Neural cell (in vitro differentiated cells): ENCODE data around the gene COL18A1. TPM values are rescaled to one million over a fixed set of nuclear protein-coding genes. Genes with fewer than 3 reads are reported as not detected.

ENCODE experiments used
- H2AFZ ChIP-seq: fragments of 200-600, 300-800 bp; sonication (generic), shearing (Covaris generic); 2 replicates; pipeline ENCODE4 v1.6.0; 2014; ENCODE audit warnings: low read depth, mild to moderate bottlenecking, antibody characterized with exemption, low read length, moderate library complexity
- H3F3A ChIP-seq: fragments of 200-600 bp; shearing (Covaris generic); 2 replicates; pipeline ENCODE4 v1.6.1; 2016; ENCODE audit warnings: mild to moderate bottlenecking, moderate library complexity, mixed read lengths, antibody characterized with exemption, low read length; ENCODE audit not compliant: insufficient read depth, poor library complexity, severe bottlenecking
- H3K27ac ChIP-seq: fragments of 200-600, 300-800 bp; sonication (generic), shearing (Covaris generic); 2 replicates; pipeline ENCODE4 v1.5.1; 2014; ENCODE audit warnings: mild to moderate bottlenecking, low read length, moderate library complexity
- H3K27me3 ChIP-seq: fragments of 300-800, 200-600 bp; sonication (generic), shearing (Covaris generic); 2 replicates; pipeline ENCODE4 v1.6.0; 2014; ENCODE audit warnings: mild to moderate bottlenecking, low read depth, low read length, moderate library complexity; ENCODE audit not compliant: insufficient read depth
- H3K36me3 ChIP-seq: fragments of 300-800, 200-600 bp; sonication (generic), shearing (Covaris generic); 2 replicates; pipeline ENCODE4 v1.5.1; 2014; ENCODE audit warnings: mild to moderate bottlenecking, antibody characterized with exemption, low read length, moderate library complexity; ENCODE audit not compliant: insufficient read depth
- H3K4me2 ChIP-seq: fragments of 300-800, 200-600 bp; sonication (generic), shearing (Covaris generic); 2 replicates; pipeline ENCODE4 v1.6.0; 2014; ENCODE audit warnings: mild to moderate bottlenecking, low read length
- H3K4me3 ChIP-seq: fragments of 300-800, 200-600 bp; sonication (generic), shearing (Covaris generic); 2 replicates; pipeline ENCODE4 v1.5.1; 2014; ENCODE audit warnings: mild to moderate bottlenecking, low read length, moderate library complexity
- H3K79me2 ChIP-seq: fragments of 200-600 bp; shearing (Covaris generic); replicated peaks from 2 replicates; pipeline ENCODE4 v1.6.0; 2014; ENCODE audit warnings: mild to moderate bottlenecking, low read length, moderate library complexity; ENCODE audit not compliant: insufficient read depth
- H3K9ac ChIP-seq: fragments of 300-800, 200-600 bp; sonication (generic), shearing (Covaris generic); 2 replicates; pipeline ENCODE4 v1.6.1; 2016; ENCODE audit warnings: mild to moderate bottlenecking, low read length, mixed read lengths
- H3K9me2 ChIP-seq: fragments of 200-600 bp; shearing (Covaris generic); 2 replicates; pipeline ENCODE4 v1.6.1; 2016; ENCODE audit warnings: mild to moderate bottlenecking, low read length, mixed read lengths; ENCODE audit not compliant: insufficient read depth
- H3K9me3 ChIP-seq: fragments of 200-600, 300-800 bp; sonication (generic), shearing (Covaris generic); 2 replicates; pipeline ENCODE4 v1.6.1; 2016; ENCODE audit warnings: mild to moderate bottlenecking, mixed run types, low read length, moderate library complexity, mixed read lengths
- H4K20me1 ChIP-seq: fragments of 200-600 bp; shearing (Covaris generic); 2 replicates; pipeline ENCODE4 v1.6.1; 2016; ENCODE audit warnings: mild to moderate bottlenecking, mixed run types; ENCODE audit not compliant: insufficient read depth
- CTCF ChIP-seq: fragments of 450-650 bp; IDR thresholded peaks from 2 replicates; pipeline ENCODE4 v1.5.1; 2014; ENCODE audit warnings: antibody characterized with exemption, mild to moderate bottlenecking, moderate library complexity; ENCODE audit not compliant: poor library complexity, severe bottlenecking
- MXI1 ChIP-seq: fragments of 450-650 bp; conservative IDR thresholded peaks from 2 replicates; pipeline ENCODE4 v1.6.1; 2014; ENCODE audit warnings: antibody characterized with exemption, mild to moderate bottlenecking; ENCODE audit not compliant: poor library complexity, severe bottlenecking
- POLR2AphosphoS5 ChIP-seq: IDR thresholded peaks from 2 replicates; pipeline ENCODE4 v1.6.1; 2012
- RAD21 ChIP-seq: fragments of 450-650 bp; conservative IDR thresholded peaks from 2 replicates; pipeline ENCODE4 v1.6.1; 2014; ENCODE audit warnings: antibody characterized with exemption, mild to moderate bottlenecking, moderate library complexity
- SMC3 ChIP-seq: fragments of 450-650 bp; conservative IDR thresholded peaks from 2 replicates; pipeline ENCODE4 v1.6.1; 2014; ENCODE audit warnings: antibody characterized with exemption, mild to moderate bottlenecking, moderate library complexity; ENCODE audit not compliant: poor library complexity
- TAF1 ChIP-seq: IDR thresholded peaks from 2 replicates; pipeline ENCODE4 v1.6.1; 2012; ENCODE audit warnings: low read depth
- polyA plus RNA-seq: library from polyadenylated mRNA; depleted of rRNA; stranded (reverse); fragments of >200 nt; gene quantifications from 2 replicates; pipeline ENCODE4 v1.2.3, GENCODE V29; 2014
- TF ChIP-seq, protein P1 (sequence below): IDR thresholded peaks from 2 replicates; pipeline ENCODE4 v1.6.1; 2012; ENCODE audit warnings: borderline replicate concordance

The COL18A1 gene
- polyA plus RNA-seq, 1 donor from 2014 or later, result 2.5 TPM

- Histone ChIP-seq H3K9ac (no peak overlapping the region), H2AFZ (no peak overlapping the region), H3K9me2 (no peaks in the 10 kb centered on the region), H3K79me2 (no peaks in the 10 kb centered on the region), H3K27ac (no peak overlapping the region), H3K27me3 (no peaks in the 10 kb centered on the region), H4K20me1 (no peaks in the 10 kb centered on the region), H3K4me2 (no peak overlapping the region), H3K36me3 (no peaks in the 10 kb centered on the region), H3F3A (no peaks in the 10 kb centered on the region), H3K4me3 (no peak overlapping the region), H3K9me3 (no peaks in the 10 kb centered on the region)
- TF ChIP-seq SMC3 (no peak), MXI1 (no peak)
Observed at GRCh38 chr21:45454060-45454925, 49.3 kb downstream of the COL18A1 start.

- Histone ChIP-seq H2AFZ (no peak overlapping the region), H3K9me2 (no peaks in the 10 kb centered on the region), H3K36me3 (no peaks in the 10 kb centered on the region), H3K4me2 (no peak overlapping the region), H3F3A (no peaks in the 10 kb centered on the region), H3K9me3 (no peaks in the 10 kb centered on the region), H3K9ac (no peak overlapping the region), H4K20me1 (no peaks in the 10 kb centered on the region), H3K27me3 (no peaks in the 10 kb centered on the region), H3K27ac (no peak overlapping the region), H3K79me2 (no peaks in the 10 kb centered on the region), H3K4me3 (no peak overlapping the region)
- TF ChIP-seq, protein P1, sequence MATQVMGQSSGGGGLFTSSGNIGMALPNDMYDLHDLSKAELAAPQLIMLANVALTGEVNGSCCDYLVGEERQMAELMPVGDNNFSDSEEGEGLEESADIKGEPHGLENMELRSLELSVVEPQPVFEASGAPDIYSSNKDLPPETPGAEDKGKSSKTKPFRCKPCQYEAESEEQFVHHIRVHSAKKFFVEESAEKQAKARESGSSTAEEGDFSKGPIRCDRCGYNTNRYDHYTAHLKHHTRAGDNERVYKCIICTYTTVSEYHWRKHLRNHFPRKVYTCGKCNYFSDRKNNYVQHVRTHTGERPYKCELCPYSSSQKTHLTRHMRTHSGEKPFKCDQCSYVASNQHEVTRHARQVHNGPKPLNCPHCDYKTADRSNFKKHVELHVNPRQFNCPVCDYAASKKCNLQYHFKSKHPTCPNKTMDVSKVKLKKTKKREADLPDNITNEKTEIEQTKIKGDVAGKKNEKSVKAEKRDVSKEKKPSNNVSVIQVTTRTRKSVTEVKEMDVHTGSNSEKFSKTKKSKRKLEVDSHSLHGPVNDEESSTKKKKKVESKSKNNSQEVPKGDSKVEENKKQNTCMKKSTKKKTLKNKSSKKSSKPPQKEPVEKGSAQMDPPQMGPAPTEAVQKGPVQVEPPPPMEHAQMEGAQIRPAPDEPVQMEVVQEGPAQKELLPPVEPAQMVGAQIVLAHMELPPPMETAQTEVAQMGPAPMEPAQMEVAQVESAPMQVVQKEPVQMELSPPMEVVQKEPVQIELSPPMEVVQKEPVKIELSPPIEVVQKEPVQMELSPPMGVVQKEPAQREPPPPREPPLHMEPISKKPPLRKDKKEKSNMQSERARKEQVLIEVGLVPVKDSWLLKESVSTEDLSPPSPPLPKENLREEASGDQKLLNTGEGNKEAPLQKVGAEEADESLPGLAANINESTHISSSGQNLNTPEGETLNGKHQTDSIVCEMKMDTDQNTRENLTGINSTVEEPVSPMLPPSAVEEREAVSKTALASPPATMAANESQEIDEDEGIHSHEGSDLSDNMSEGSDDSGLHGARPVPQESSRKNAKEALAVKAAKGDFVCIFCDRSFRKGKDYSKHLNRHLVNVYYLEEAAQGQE, result no peak
- no peak for TF ChIP-seq POLR2AphosphoS5
- no peak for TF ChIP-seq TAF1
- TF ChIP-seq SMC3, result no peak
- no peak for TF ChIP-seq MXI1
- no peak for TF ChIP-seq RAD21
Observed at GRCh38 chr21:45454926-45455673, 50.1 kb downstream of the COL18A1 start.

DNA sequence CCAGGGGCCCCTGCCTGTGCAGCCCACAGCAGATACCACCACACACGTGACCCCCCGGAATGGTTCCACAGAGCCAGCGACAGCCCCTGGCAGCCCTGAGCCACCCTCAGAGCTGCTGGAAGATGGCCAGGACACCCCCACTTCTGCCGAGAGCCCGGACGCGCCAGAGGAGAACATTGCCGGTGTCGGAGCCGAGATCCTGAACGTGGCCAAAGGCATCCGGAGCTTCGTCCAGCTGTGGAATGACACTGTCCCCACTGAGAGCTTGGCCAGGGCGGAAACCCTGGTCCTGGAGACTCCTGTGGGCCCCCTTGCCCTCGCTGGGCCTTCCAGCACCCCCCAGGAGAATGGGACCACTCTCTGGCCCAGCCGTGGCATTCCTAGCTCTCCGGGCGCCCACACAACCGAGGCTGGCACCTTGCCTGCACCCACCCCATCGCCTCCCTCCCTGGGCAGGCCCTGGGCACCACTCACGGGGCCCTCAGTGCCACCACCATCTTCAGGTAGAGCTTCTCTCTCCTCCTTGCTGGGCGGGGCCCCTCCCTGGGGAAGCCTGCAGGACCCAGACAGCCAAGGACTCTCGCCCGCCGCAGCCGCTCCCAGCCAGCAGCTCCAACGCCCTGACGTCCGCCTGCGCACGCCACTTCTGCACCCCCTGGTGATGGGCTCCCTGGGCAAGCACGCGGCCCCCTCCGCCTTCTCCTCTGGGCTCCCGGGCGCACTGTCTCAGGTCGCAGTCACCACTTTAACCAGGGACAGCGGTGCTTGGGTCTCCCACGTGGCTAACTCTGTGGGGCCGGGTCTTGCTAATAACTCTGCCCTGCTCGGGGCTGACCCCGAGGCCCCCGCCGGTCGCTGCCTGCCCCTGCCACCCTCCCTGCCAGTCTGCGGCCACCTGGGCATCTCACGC lies 51.0 kb downstream of the COL18A1 start:
- Histone ChIP-seq H3K9me2 (no peaks in the 10 kb centered on the region), H3K4me3 (no peak overlapping the region), H3K9ac (no peak overlapping the region), H3K27me3 (no peaks in the 10 kb centered on the region), H3F3A (no peaks in the 10 kb centered on the region), H3K27ac (no peak overlapping the region), H3K4me2 (no peak overlapping the region), H3K79me2 (no peaks in the 10 kb centered on the region), H4K20me1 (no peaks in the 10 kb centered on the region), H3K36me3 (no peaks in the 10 kb centered on the region), H2AFZ (no peak overlapping the region), H3K9me3 (no peaks in the 10 kb centered on the region)
- TF ChIP-seq MXI1 (no peak), CTCF (no peak), TAF1 (no peak), SMC3 (no peak)
- TF ChIP-seq, protein P1, result no peak
